ENCODE results near the gene CFAP91. TPM values are rescaled to one million over a fixed set of nuclear protein-coding genes. Genes with fewer than 3 reads are reported as not detected.

Gene CFAP91
- total RNA-seq, 4 donors from 2014 or later, result 9.4 to 28.0 (median 22.8) TPM

DNA sequence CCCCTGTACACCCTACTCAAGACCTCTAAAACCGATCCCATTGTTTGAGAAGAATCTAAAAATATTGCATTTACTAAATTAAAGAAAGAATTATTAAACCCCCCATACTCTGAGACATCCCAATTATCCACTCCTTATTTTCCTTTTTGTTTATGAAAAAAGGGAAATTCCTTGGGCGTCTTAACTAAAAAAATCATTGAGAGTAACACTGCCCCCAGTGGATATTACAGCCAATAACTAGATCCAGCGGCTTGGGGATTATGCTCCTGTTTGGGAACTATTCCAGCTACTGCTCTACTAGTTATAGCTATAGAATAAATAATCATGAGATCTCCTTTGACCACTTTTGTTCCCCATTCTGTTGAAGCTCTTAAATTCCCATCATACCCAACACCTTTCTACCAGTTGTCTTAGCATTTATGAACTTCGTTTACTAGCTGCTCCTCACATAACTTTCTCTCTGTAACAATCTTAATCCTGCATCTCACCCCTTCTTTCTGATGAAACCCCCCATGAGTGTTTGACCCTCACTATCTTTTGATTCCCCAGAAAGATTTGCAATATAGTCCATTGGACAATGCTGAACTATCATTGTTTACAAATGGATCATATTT lies 12.7 kb upstream of the CFAP91 start:
- H3K4me1 ChIP-seq, result no peaks in the 10 kb centered on the region
- H3K4me3 ChIP-seq (replicated peaks in 1 of 3), result no peak overlapping the region
- no peak for TF ChIP-seq POLR2A (IDR thresholded peaks at IDR 0.05)
- TF ChIP-seq, protein P1, sequence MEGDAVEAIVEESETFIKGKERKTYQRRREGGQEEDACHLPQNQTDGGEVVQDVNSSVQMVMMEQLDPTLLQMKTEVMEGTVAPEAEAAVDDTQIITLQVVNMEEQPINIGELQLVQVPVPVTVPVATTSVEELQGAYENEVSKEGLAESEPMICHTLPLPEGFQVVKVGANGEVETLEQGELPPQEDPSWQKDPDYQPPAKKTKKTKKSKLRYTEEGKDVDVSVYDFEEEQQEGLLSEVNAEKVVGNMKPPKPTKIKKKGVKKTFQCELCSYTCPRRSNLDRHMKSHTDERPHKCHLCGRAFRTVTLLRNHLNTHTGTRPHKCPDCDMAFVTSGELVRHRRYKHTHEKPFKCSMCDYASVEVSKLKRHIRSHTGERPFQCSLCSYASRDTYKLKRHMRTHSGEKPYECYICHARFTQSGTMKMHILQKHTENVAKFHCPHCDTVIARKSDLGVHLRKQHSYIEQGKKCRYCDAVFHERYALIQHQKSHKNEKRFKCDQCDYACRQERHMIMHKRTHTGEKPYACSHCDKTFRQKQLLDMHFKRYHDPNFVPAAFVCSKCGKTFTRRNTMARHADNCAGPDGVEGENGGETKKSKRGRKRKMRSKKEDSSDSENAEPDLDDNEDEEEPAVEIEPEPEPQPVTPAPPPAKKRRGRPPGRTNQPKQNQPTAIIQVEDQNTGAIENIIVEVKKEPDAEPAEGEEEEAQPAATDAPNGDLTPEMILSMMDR (IDR thresholded peaks at IDR 0.05), result peak; percentile 31 to 68 (median 38)
- no peaks in the 10 kb centered on the region for H3K9me3 ChIP-seq
- WGBS, 2 donors, result 46 to 48% methylated on average over 4 of the region's 4 CpGs
- H3K27me3 ChIP-seq, result no peaks in the 10 kb centered on the region
- no peak overlapping the region for H3K27ac ChIP-seq
- no peaks in the 10 kb centered on the region for H3K36me3 ChIP-seq
- intact Hi-C loops (cut with DNase I), result no loop called here
- DNase-seq, result no peak

DNA sequence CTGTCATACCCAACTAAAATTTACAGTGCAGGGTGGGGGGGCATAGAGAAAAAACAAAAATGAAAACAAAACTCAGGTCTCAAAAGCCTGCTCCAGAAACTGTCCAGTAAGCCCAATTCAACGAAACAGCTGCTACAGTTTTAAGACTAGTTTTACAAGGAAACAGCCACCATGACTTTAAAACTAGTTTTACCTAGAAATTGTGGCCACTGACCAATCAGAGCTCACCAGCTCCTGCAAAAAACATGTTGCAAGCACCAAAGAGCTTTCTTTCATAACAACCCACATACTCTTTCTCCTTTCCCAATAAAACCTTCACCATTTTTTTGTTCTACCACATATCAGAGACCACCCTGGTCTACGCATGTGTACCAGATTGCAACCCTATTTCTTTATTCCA lies 7.3 kb upstream of the CFAP91 start:
- H3K9me3 ChIP-seq, result no peaks in the 10 kb centered on the region
- 93 to 95% methylated on average over 2 of the region's 2 CpGs for WGBS, 2 donors
- no peak overlapping the region for H3K27ac ChIP-seq
- H3K27me3 ChIP-seq, result no peaks in the 10 kb centered on the region
- no peaks in the 10 kb centered on the region for H3K4me1 ChIP-seq
- no peak for TF ChIP-seq POLR2A (IDR thresholded peaks at IDR 0.05)
- TF ChIP-seq, protein P1 (IDR thresholded peaks at IDR 0.05), result no peak
- H3K4me3 ChIP-seq (replicated peaks in 1 of 3), result no peak overlapping the region
- no peak for DNase-seq
- H3K36me3 ChIP-seq, result no peaks in the 10 kb centered on the region
- intact Hi-C loops (cut with DNase I), result no loop called here

DNA sequence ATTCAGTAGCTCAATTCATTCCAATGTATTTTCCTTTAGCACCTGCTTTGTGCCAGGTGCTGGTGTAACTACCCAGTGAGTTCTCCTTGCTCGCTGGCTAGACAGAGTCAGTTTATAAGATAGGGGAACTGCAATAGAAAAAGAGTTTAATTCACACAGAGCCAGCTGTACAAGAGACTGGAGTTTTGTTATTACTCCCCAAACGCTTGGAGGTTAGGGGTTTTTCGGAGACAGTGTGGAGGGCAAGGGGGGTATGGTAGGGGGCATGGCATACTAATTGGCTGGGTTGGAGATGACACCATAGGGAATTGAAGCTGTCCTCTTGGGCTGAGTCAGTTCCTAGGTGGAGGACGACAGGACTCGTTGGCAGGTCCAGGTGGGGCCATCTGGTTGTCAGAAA lies 5.4 kb upstream of the CFAP91 start:
- no peaks in the 10 kb centered on the region for H3K9me3 ChIP-seq
- peaks cover 3 to 4% of the 10 kb centered on the region in 2 donors for H3K4me1 ChIP-seq
- DNase-seq, result no peak
- H3K27ac ChIP-seq, result no peak overlapping the region
- H3K36me3 ChIP-seq, result no peaks in the 10 kb centered on the region
- TF ChIP-seq, protein P1 (IDR thresholded peaks at IDR 0.05), result no peak
- no peak for TF ChIP-seq POLR2A (IDR thresholded peaks at IDR 0.05)
- intact Hi-C loops (cut with DNase I), result no loop called here
- H3K27me3 ChIP-seq, result no peaks in the 10 kb centered on the region
- WGBS, 2 donors, result 86 to 94% methylated on average over 5 of the region's 5 CpGs
- no peak overlapping the region for H3K4me3 ChIP-seq (replicated peaks in 1 of 3)

DNA sequence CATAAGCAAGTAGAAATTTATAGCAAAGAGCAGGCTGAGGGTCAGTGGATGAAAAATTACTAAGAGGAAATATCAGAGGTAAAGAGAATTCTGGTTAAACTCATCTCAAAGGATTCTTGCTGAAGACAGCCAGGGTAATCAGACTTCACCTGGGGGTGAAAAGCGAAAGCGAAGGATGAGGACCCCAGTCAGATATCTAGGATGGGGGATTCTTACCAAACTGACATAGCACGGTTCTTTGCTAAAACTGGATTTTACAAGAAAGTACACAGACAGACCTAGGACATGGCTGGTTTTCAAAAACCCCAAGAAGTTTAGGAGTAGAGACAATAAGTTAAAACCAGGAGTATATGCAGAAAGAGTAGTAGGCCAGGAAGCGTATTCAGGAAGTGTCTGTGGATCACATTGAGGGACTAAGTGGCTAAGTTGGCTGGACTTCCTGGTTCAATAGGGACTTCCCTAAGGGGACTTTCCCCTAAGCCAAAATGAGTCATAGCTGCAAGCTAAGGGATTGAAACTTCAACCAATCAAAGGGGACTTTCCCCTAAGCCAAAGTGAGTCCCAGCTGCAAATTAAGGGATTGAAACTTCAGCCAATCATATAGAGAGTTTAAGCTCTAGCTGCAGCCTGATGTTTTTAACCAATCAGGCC lies 2.4 kb upstream of the CFAP91 start:
- TF ChIP-seq, protein P1 (IDR thresholded peaks at IDR 0.05), result no peak

More for the DNA sequence above, 2.4 kb upstream of the CFAP91 start:
- no peaks in the 10 kb centered on the region for H3K27me3 ChIP-seq
- no peaks in the 10 kb centered on the region for H3K36me3 ChIP-seq
- 83 to 89% methylated on average over 4 of the region's 4 CpGs for WGBS, 2 donors
- peaks cover 4 to 13% of the 10 kb centered on the region in 2 donors for H3K4me1 ChIP-seq
- no peak overlapping the region for H3K27ac ChIP-seq
- intact Hi-C loops (cut with DNase I), result no loop called here
- DNase-seq, result no peak
- H3K4me3 ChIP-seq (replicated peaks in 1 of 3), result no peak overlapping the region
- H3K9me3 ChIP-seq, result no peaks in the 10 kb centered on the region

Data from thyroid gland (tissue), 4 donors.